Testis (tissue), 5 donors: ENCODE measurements around the gene STARD5. TPM values are rescaled to one million over a fixed set of nuclear protein-coding genes. Genes with fewer than 3 reads are reported as not detected.
A peak's percentile ranks its signal among the peaks of the same experiment; 100 is the strongest.

Source experiments
- DNase-seq: peaks from one replicate; pipeline ENCODE4 v3.0.0-alpha.2; 2019
- H3K27ac ChIP-seq, 2 donors: fragments of 200-600 bp; sonication (generic); one replicate each; pipeline ENCODE4 v1.5.1; 2019
- H3K27me3 ChIP-seq: fragments of 200-600 bp; sonication (generic); one replicate; pipeline ENCODE4 v1.5.1; 2019
- H3K36me3 ChIP-seq: fragments of 200-600 bp; sonication (generic); one replicate; pipeline ENCODE4 v1.5.1; 2017; ENCODE audit warnings: low read depth; ENCODE audit errors: missing control alignments
- H3K4me1 ChIP-seq: fragments of 200-600 bp; sonication (generic); one replicate; pipeline ENCODE4 v1.5.1; 2019
- H3K4me3 ChIP-seq, 2 donors: fragments of 200-600 bp; sonication (generic); one replicate each; pipeline ENCODE4 v1.5.1; 2017 to 2019
- H3K9me3 ChIP-seq: fragments of 200-600 bp; sonication (generic); one replicate; pipeline ENCODE4 v1.5.1; 2017
- CTCF ChIP-seq, 3 experiments: fragments of 450-650 bp in 2 of 3; fragments of 200-600 bp in 1 of 3; sonication (generic) in 1 of 3; IDR thresholded peaks; one replicate each; pipeline ENCODE4 v1.5.1; 2016 to 2019; ENCODE audit warnings: antibody characterized with exemption in 3 of 3, mild to moderate bottlenecking in 2 of 3, moderate library complexity in 1 of 3
- POLR2A ChIP-seq: fragments of 450-650 bp; IDR thresholded peaks from one replicate; pipeline ENCODE4 v1.6.1; 2017; ENCODE audit warnings: antibody characterized with exemption, mild to moderate bottlenecking, moderate library complexity
- WGBS, 2 donors: methylation state at CpG; one replicate each; pipeline ENCODE4 v1.1.5; 2018; 5-methylcytosine and 5-hydroxymethylcytosine counted together
- intact Hi-C: fragments of 100-400 bp; cut with DNase I; formaldehyde crosslinking; loops from one replicate; pipeline ENCODE4 v1.15.1; 2023; ENCODE audit warnings: low total_unique reads
- long read RNA-seq, 2 donors: transcript quantifications; one replicate each; lab custom pipeline, GENCODE V29; 2026
- polyA plus RNA-seq: library from polyadenylated mRNA; stranded (reverse); fragments of 350-450 nt; fragmentation: Illumina TruSeq; extraction: RNeasy Lipid Tissue Mini Kit (QIAGEN cat#74804); gene quantifications from one replicate; pipeline ENCODE4 v1.2.3, GENCODE V29; 2014; ENCODE audit warnings: low read depth, low replicate concordance; ENCODE audit not compliant: insufficient read depth
- total RNA-seq, 2 donors: library from RNA; depleted of rRNA; stranded (reverse); fragments of >200 nt; gene quantifications; one replicate each; pipeline ENCODE4 v1.2.3, GENCODE V29; 2016

The STARD5 gene
- 10 to 100 TPM; 15.7 to 16.2 TPM for total RNA-seq
- 8.7 TPM for polyA plus RNA-seq
- long read RNA-seq, donor 1, full-length matches to known transcripts, result 1 of 1 reads
- long read RNA-seq, donor 1, partial matches to known transcripts, result 0 of 1 reads
- long read RNA-seq, donor 1, other reads (novel, unspliced or antisense), result 0 of 1 reads
- long read RNA-seq, donor 2, result 0 reads

DNA sequence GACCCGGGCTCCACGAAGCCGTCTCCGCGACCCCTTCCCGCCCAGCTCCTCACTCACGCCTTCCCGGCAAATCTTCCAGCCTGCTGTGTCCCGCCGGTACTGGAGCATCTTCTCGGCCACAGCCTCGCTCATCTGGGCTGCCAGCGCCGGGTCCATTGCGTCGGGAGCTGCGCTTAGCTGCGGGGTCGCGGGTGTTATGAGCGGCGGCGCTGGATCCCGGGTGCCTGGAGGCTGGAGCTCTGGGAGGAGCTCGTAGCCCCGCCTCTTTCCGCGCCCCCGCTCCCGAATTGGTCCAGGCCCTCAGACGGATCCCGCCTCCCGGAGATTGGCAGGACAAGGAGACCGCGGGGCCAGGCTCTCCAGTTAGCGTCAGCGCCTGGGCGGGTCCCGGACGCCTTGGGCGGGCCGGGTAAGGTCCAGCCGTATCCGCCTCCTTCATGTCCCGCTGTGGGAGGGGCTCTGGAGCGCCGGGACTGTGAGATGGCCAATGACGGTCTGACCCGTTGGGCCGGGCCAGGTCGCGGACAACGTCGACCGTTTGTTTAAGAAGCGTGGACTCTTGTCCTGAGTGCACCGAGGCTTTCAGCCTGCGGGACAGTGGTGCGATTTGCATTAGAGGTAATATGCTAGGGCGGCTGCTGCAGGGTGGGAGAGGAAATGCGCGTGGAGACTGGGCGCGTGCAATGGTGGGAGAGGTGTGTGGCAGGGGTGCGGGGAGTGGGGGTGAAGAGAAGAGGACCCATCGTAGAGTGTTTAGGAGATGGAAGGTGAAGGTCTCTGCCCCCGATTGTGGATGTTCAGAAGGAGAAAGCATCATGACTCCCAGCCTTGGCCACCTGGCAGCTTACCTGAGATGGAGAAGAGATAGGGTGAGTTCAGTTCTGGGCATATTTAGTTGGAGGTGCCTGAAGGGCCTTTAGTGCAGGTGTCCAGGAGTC is at the start of gene STARD5:
Gene STARD5 (minus strand): TSS at position 198 of the 938 bp plus-strand sequence. CDS start 42 bp downstream, at position 156.
- Histone ChIP-seq H3K9me3 (no peaks in the 10 kb centered on the region), H3K4me1 (peaks cover 14% of the 10 kb centered on the region), H3K36me3 (no peaks in the 10 kb centered on the region), H3K27ac (peak within 1 kb of the TSS; percentile 66 to 80), H3K27me3 (no peaks in the 10 kb centered on the region), H3K4me3 (peak within 1 kb of the TSS; percentile 71 to 86)
- TF ChIP-seq CTCF (IDR thresholded peaks at IDR 0.05), result no peak
- TF ChIP-seq POLR2A, result peak; percentile 62
- peak; percentile 100 for DNase-seq
- intact Hi-C loops, result no loop called here
- WGBS, 2 donors, result 0% methylated on average over 32 to 67 of the region's 67 CpGs

DNA sequence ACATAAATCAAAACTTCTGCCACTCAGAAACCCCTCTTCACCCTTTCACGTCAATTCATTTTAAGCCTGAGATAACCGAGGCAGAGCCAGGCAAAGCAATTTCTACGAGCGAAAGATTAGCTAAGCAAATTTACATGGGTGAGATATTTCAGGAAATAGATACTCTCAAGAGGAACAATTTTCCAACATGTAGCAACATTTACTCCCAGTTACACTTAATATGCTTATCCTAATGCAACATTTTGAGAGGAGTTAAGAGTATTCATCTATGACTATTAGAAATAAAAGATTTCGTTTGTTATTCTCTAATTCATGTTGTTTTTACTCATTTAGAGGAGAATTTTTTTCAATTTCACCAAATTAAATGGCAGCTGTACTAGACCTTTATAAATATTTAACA is 49.2 kb upstream of the STARD5 start:
- TF ChIP-seq CTCF (IDR thresholded peaks at IDR 0.05) (no peak), POLR2A (no peak)
- 78% methylated on average over 5 of the region's 5 CpGs for WGBS, 2 donors
- DNase-seq, result no peak
- no peaks in the 10 kb centered on the region for H3K9me3 ChIP-seq
- no peaks in the 10 kb centered on the region for H3K27me3 ChIP-seq
- no peak overlapping the region for H3K27ac ChIP-seq
- no peak overlapping the region for H3K4me3 ChIP-seq
- no peaks in the 10 kb centered on the region for H3K4me1 ChIP-seq
- intact Hi-C loops, result no loop called here
- no peaks in the 10 kb centered on the region for H3K36me3 ChIP-seq

GRCh38 chr15:81372575-81372974 is 48.6 kb upstream of the STARD5 start:
- Histone ChIP-seq H3K4me3 (no peak overlapping the region), H3K36me3 (no peaks in the 10 kb centered on the region), H3K9me3 (no peaks in the 10 kb centered on the region), H3K4me1 (no peaks in the 10 kb centered on the region), H3K27me3 (no peaks in the 10 kb centered on the region), H3K27ac (no peak overlapping the region)
- DNase-seq, result no peak
- TF ChIP-seq POLR2A (no peak), CTCF (IDR thresholded peaks at IDR 0.05) (no peak)
- WGBS, 2 donors, result 73 to 75% methylated on average over 3 of the region's 3 CpGs
- intact Hi-C loops, result no loop called here

DNA sequence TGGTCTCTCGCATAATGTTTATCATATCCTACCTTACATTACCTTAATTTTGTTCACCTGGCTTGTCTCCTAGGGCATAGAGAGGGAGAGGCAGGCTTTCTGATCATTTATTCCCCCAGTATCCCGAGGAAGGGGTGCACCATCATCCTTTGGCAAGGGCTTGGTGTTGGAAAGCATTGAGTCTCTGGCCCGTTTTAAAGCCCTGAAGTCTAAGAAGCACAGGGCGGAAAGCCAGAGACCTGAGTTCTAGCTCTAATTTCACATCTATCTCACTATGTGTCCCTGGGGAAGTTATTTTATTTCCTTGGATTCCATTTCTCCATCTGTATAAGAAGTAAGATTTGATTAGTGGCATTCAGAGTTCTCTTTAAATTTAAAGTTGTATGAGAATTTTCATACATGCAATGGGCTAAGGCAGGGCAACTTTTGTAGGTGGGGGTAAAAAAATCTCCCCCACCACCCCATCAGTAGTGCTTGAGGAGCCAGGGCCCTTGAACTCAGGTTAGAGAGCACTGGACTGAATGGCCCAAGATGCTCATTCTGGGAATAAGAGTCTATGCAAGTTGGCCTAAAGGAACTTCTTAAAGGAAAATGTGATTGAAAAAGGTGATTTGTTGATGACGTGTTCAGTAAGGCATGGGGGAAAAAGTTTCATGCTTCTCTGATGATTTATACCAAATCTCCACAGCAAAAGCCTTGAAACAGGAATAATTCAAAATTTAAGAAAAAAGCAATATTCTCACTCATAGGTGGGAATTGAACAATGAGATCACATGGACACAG is 40.0 kb upstream of the STARD5 start:
- WGBS, 2 donors, result 45 to 62% methylated on average over 5 of the region's 5 CpGs
- peak; percentile 34 for DNase-seq

More for the DNA sequence above, 40.0 kb upstream of the STARD5 start:
- no peaks in the 10 kb centered on the region for H3K27me3 ChIP-seq
- H3K27ac ChIP-seq, result no peak overlapping the region
- TF ChIP-seq POLR2A (no peak), CTCF (IDR thresholded peaks at IDR 0.05) (no peak)
- no peaks in the 10 kb centered on the region for H3K9me3 ChIP-seq
- no peaks in the 10 kb centered on the region for H3K4me1 ChIP-seq
- no peak overlapping the region for H3K4me3 ChIP-seq
- intact Hi-C loops, result no loop called here
- no peaks in the 10 kb centered on the region for H3K36me3 ChIP-seq
